Measurements from ENCODE around the gene SPTBN2.

- TF ChIP-seq CEBPB (IDR thresholded peaks at IDR 0.05; ENCODE audit: low read depth) (no peak), FOSL1 (IDR thresholded peaks at IDR 0.05; ENCODE audit: low read depth) (no peak), CTCF (IDR thresholded peaks at IDR 0.05 in 2 of 3, conservative IDR thresholded peaks at IDR 0.05 in 1 of 3; ENCODE audit: borderline replicate concordance in 1 of 3, insufficient read depth in 1 of 3, low read depth in 2 of 3, low read length in 2 of 3) (no peak), POLR2A (IDR thresholded peaks at IDR 0.05; ENCODE audit: borderline replicate concordance, extremely low read depth, insufficient read depth, insufficient read length) (no peak), JUND (IDR thresholded peaks at IDR 0.05) (no peak), RAD21 (IDR thresholded peaks at IDR 0.05; ENCODE audit: low read depth) (no peak), MAX (IDR thresholded peaks at IDR 0.05) (no peak), SIN3A (IDR thresholded peaks at IDR 0.05; ENCODE audit: low read depth) (no peak)
- TF ChIP-seq, protein P1, sequence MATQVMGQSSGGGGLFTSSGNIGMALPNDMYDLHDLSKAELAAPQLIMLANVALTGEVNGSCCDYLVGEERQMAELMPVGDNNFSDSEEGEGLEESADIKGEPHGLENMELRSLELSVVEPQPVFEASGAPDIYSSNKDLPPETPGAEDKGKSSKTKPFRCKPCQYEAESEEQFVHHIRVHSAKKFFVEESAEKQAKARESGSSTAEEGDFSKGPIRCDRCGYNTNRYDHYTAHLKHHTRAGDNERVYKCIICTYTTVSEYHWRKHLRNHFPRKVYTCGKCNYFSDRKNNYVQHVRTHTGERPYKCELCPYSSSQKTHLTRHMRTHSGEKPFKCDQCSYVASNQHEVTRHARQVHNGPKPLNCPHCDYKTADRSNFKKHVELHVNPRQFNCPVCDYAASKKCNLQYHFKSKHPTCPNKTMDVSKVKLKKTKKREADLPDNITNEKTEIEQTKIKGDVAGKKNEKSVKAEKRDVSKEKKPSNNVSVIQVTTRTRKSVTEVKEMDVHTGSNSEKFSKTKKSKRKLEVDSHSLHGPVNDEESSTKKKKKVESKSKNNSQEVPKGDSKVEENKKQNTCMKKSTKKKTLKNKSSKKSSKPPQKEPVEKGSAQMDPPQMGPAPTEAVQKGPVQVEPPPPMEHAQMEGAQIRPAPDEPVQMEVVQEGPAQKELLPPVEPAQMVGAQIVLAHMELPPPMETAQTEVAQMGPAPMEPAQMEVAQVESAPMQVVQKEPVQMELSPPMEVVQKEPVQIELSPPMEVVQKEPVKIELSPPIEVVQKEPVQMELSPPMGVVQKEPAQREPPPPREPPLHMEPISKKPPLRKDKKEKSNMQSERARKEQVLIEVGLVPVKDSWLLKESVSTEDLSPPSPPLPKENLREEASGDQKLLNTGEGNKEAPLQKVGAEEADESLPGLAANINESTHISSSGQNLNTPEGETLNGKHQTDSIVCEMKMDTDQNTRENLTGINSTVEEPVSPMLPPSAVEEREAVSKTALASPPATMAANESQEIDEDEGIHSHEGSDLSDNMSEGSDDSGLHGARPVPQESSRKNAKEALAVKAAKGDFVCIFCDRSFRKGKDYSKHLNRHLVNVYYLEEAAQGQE (IDR thresholded peaks at IDR 0.05; ENCODE audit: low read depth), result no peak
These were observed 37.7 kb upstream of the SPTBN2 start for GRCh38 chr11:66766681-66767080.

All from HCT116 (cell line).